Testis (tissue), 3 donors: ENCODE results near the gene TRAF2. TPM values are rescaled to one million over a fixed set of nuclear protein-coding genes. Genes with fewer than 3 reads are reported as not detected.

Experiments
- DNase-seq: peaks from one replicate; pipeline ENCODE4 v3.0.0-alpha.2; 2019
- H3K27ac ChIP-seq, 2 donors: fragments of 200-600 bp; sonication (generic); one replicate each; pipeline ENCODE4 v1.5.1; 2019
- H3K27me3 ChIP-seq: fragments of 200-600 bp; sonication (generic); one replicate; pipeline ENCODE4 v1.5.1; 2019
- H3K36me3 ChIP-seq: fragments of 200-600 bp; sonication (generic); one replicate; pipeline ENCODE4 v1.5.1; 2017; ENCODE audit warnings: low read depth; ENCODE audit errors: missing control alignments
- H3K4me1 ChIP-seq: fragments of 200-600 bp; sonication (generic); one replicate; pipeline ENCODE4 v1.5.1; 2019
- H3K4me3 ChIP-seq, 2 donors: fragments of 200-600 bp; sonication (generic); one replicate each; pipeline ENCODE4 v1.5.1; 2017 to 2019
- H3K9me3 ChIP-seq: fragments of 200-600 bp; sonication (generic); one replicate; pipeline ENCODE4 v1.5.1; 2017
- POLR2A ChIP-seq: fragments of 450-650 bp; IDR thresholded peaks from one replicate; pipeline ENCODE4 v1.6.1; 2017; ENCODE audit warnings: antibody characterized with exemption, mild to moderate bottlenecking, moderate library complexity
- WGBS, 2 donors: methylation state at CpG; one replicate each; pipeline ENCODE4 v1.1.5; 2018; 5-methylcytosine and 5-hydroxymethylcytosine counted together
- intact Hi-C: fragments of 100-400 bp; cut with DNase I; formaldehyde crosslinking; loops from one replicate; pipeline ENCODE4 v1.15.1; 2023; ENCODE audit warnings: low total_unique reads
- polyA plus RNA-seq: library from polyadenylated mRNA; stranded (reverse); fragments of 350-450 nt; fragmentation: Illumina TruSeq; extraction: RNeasy Lipid Tissue Mini Kit (QIAGEN cat#74804); gene quantifications from one replicate; pipeline ENCODE4 v1.2.3, GENCODE V29; 2014; ENCODE audit warnings: low read depth, low replicate concordance; ENCODE audit not compliant: insufficient read depth
- total RNA-seq, 2 donors: library from RNA; depleted of rRNA; stranded (reverse); fragments of >200 nt; gene quantifications; one replicate each; pipeline ENCODE4 v1.2.3, GENCODE V29; 2016
- TF ChIP-seq, protein P1 (sequence below), 3 experiments: fragments of 450-650 bp in 2 of 3; fragments of 200-600 bp in 1 of 3; sonication (generic) in 1 of 3; IDR thresholded peaks; one replicate each; pipeline ENCODE4 v1.5.1; 2016 to 2019; ENCODE audit warnings: antibody characterized with exemption in 3 of 3, mild to moderate bottlenecking in 2 of 3, moderate library complexity in 1 of 3

TRAF2 gene
- total and polyA plus RNA-seq, 3 donors from 2014 or later, result 21.9 to 32.9 (median 23.7) TPM

DNA sequence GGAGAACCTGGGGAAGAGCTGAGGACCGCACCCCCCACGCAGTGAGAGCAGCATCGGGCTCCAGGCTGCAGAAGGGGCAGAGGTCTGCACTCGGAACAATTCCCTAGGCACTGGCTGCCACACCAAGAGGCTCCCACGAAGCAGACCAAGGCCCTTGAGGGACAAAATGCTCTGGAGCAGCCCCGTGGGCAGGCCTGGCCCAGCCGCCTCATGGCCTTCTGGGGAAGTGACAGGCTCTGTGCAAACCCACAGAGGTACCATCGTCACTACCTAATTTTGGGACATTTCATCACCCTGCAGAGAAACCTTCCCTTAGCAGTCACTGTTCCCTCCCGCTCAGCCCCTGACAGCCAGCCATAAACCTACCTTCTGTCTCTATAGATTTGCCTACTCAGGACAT, 42.3 kb downstream of the TRAF2 start:
- H3K4me1 ChIP-seq, result no peaks in the 10 kb centered on the region
- no peak overlapping the region for H3K4me3 ChIP-seq
- TF ChIP-seq, protein P1, sequence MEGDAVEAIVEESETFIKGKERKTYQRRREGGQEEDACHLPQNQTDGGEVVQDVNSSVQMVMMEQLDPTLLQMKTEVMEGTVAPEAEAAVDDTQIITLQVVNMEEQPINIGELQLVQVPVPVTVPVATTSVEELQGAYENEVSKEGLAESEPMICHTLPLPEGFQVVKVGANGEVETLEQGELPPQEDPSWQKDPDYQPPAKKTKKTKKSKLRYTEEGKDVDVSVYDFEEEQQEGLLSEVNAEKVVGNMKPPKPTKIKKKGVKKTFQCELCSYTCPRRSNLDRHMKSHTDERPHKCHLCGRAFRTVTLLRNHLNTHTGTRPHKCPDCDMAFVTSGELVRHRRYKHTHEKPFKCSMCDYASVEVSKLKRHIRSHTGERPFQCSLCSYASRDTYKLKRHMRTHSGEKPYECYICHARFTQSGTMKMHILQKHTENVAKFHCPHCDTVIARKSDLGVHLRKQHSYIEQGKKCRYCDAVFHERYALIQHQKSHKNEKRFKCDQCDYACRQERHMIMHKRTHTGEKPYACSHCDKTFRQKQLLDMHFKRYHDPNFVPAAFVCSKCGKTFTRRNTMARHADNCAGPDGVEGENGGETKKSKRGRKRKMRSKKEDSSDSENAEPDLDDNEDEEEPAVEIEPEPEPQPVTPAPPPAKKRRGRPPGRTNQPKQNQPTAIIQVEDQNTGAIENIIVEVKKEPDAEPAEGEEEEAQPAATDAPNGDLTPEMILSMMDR (IDR thresholded peaks at IDR 0.05), result no peak
- no peak for TF ChIP-seq POLR2A
- no peaks in the 10 kb centered on the region for H3K9me3 ChIP-seq
- H3K27me3 ChIP-seq, result no peaks in the 10 kb centered on the region
- 71 to 81% methylated on average over 7 to 9 of the region's 9 CpGs for WGBS, 2 donors
- DNase-seq, result no peak
- intact Hi-C loops, result no loop called here
- H3K36me3 ChIP-seq, result no peaks in the 10 kb centered on the region
- no peak overlapping the region for H3K27ac ChIP-seq

DNA sequence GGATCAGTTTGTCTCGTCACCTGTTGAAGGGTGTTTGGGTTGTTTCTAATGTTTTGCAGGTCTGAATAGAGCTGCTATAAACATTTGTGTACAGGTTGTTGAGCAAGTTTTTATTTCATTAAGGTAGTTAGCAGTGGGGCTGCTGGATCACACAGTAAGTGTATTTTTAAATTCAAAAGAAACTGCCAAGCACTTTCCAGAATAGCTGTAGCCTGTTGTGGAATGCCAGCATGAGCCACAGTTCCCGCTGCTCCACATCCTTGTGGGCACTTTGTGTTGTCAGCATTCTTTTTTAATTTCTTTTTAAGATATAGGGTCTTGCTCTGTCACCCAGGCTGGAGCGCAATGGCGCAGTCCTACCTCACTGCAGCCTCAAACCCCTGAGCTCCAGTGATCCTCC, 43.7 kb downstream of the TRAF2 start:
- no peak for DNase-seq
- intact Hi-C loops, result no loop called here
- H3K36me3 ChIP-seq, result no peaks in the 10 kb centered on the region

DNA sequence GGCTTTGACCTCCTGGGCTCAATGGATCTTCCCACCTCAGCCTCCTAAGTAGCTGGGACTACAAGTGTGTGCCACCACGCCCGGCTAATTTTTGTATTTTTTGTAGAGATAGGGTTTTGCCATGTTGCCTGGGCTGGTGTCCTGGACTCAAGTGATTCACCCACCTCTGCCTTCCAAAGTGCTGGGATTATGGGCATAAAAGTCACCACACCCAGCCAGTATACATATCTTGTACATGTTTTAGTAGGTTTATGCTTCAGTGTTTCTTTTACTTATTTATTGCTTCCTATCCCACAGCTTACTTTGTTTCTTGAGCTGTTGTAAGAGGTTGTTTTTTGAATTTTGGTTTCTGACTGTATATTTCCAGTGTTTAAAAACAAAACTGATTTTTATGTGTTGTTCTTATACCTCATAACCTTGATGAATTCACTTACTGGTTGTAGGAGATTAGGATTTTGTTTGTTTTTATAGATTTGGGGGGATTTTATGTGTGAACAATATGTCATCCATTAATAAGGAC, 45.4 kb downstream of the TRAF2 start:
- no peaks in the 10 kb centered on the region for H3K27me3 ChIP-seq
- H3K27ac ChIP-seq, result no peak overlapping the region
- WGBS, 2 donors, result 96 to 100% methylated on average over 2 of the region's 2 CpGs
- TF ChIP-seq POLR2A, result no peak
- TF ChIP-seq, protein P1 (IDR thresholded peaks at IDR 0.05), result no peak
- H3K4me1 ChIP-seq, result no peaks in the 10 kb centered on the region
- intact Hi-C loops, result no loop called here
- no peaks in the 10 kb centered on the region for H3K9me3 ChIP-seq
- no peak overlapping the region for H3K4me3 ChIP-seq
- no peaks in the 10 kb centered on the region for H3K36me3 ChIP-seq
- DNase-seq, result no peak

More for the DNA sequence above, 43.7 kb downstream of the TRAF2 start:
- H3K4me1 ChIP-seq, result no peaks in the 10 kb centered on the region
- no peaks in the 10 kb centered on the region for H3K9me3 ChIP-seq
- H3K4me3 ChIP-seq, result no peak overlapping the region
- 96 to 97% methylated on average over 4 of the region's 4 CpGs for WGBS, 2 donors
- TF ChIP-seq, protein P1 (IDR thresholded peaks at IDR 0.05), result no peak
- TF ChIP-seq POLR2A, result no peak
- H3K27me3 ChIP-seq, result no peaks in the 10 kb centered on the region
- no peak overlapping the region for H3K27ac ChIP-seq

DNA sequence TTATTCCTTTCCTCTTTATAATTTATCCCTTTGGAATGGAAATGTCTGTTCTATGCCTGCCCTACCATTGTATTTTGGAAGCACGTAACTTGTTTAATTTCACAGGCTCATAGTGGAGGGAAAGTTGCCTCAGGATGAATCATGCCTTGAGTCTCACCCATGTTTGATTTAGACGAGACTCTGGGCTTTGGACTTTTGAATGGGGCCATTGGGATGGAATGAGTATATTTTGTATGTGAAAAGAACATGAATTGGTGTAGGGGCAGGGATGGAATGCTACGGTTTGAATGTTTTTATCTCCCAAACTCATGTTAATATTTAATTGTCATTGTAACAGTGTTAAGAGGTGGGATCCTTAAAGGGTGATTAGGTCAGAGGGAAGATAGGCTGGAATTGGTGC, 48.0 kb downstream of the TRAF2 start:
- H3K9me3 ChIP-seq, result no peaks in the 10 kb centered on the region
- H3K4me3 ChIP-seq, result no peak overlapping the region
- H3K27me3 ChIP-seq, result no peaks in the 10 kb centered on the region
- no peak overlapping the region for H3K27ac ChIP-seq
- H3K4me1 ChIP-seq, result no peaks in the 10 kb centered on the region
- 89 to 93% methylated on average over 3 of the region's 3 CpGs for WGBS, 2 donors
- TF ChIP-seq, protein P1 (IDR thresholded peaks at IDR 0.05), result no peak
- no peak for TF ChIP-seq POLR2A
- DNase-seq, result no peak
- intact Hi-C loops, result no loop called here
- H3K36me3 ChIP-seq, result no peaks in the 10 kb centered on the region

DNA sequence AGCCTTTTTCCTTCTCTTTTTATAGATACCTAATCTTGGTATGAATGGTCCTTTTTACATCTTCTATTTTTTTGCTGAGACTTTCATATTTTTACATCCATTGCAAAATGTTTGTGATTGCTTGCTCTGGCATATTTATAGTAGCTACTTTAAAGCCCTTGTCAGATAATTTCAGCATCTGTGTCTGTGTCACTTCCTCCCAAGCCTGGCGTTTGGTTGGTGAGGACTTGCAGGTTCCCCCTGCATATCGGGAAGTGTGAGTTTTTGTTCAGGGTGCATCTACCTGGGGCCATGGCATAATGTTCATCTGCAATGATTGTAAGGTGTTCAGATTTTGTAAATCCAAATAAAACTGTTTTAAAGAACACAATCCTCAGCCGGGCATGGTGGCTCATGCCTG, 49.3 kb downstream of the TRAF2 start:
- 85 to 91% methylated on average over 3 of the region's 3 CpGs for WGBS, 2 donors
- Histone ChIP-seq H3K27ac (no peak overlapping the region), H3K4me3 (no peak overlapping the region), H3K36me3 (no peaks in the 10 kb centered on the region), H3K4me1 (peaks cover 4% of the 10 kb centered on the region), H3K9me3 (no peaks in the 10 kb centered on the region), H3K27me3 (no peaks in the 10 kb centered on the region)
- DNase-seq, result no peak
- intact Hi-C loops, result no loop called here
- no peak for TF ChIP-seq POLR2A
- TF ChIP-seq, protein P1 (IDR thresholded peaks at IDR 0.05), result no peak
